Parathyroid adenoma (tissue), 2 donors: ENCODE measurements around the gene RAC3.

Experiments
- H2AFZ ChIP-seq: fragments of 300-600 bp; sonication (generic); one replicate; pipeline ENCODE4 v1.7.0; 2017; ENCODE audit warnings: antibody characterized with exemption, mild to moderate bottlenecking
- H3K27ac ChIP-seq: fragments of 300-600 bp; sonication (generic); one replicate; pipeline ENCODE4 v1.7.0; 2017
- H3K27me3 ChIP-seq: fragments of 300-600 bp; sonication (generic); one replicate; pipeline ENCODE4 v1.7.0; 2017; ENCODE audit warnings: low read length; ENCODE audit not compliant: control insufficient read depth, insufficient read depth
- H3K36me3 ChIP-seq: fragments of 300-600 bp; sonication (generic); one replicate; pipeline ENCODE4 v1.7.0; 2017; ENCODE audit warnings: low read length; ENCODE audit not compliant: control insufficient read depth, insufficient read depth
- H3K4me1 ChIP-seq: fragments of 300-600 bp; sonication (generic); one replicate; pipeline ENCODE4 v1.7.0; 2017; ENCODE audit warnings: control low read depth
- H3K4me2 ChIP-seq: fragments of 300-600 bp; sonication (generic); one replicate; pipeline ENCODE4 v1.7.0; 2017; ENCODE audit warnings: low read length
- H3K4me3 ChIP-seq: fragments of 300-600 bp; sonication (generic); one replicate; pipeline ENCODE4 v1.7.0; 2017; ENCODE audit warnings: low read depth, low read length
- H3K79me2 ChIP-seq: fragments of 300-600 bp; sonication (generic); one replicate; pipeline ENCODE4 v1.7.0; 2017; ENCODE audit warnings: control low read depth
- H3K9ac ChIP-seq: fragments of 300-600 bp; sonication (generic); one replicate; pipeline ENCODE4 v1.7.0; 2017; ENCODE audit warnings: mild to moderate bottlenecking
- H3K9me3 ChIP-seq: fragments of 300-600 bp; sonication (generic); one replicate; pipeline ENCODE4 v1.7.0; 2017; ENCODE audit warnings: low read length; ENCODE audit not compliant: control insufficient read depth
- TF ChIP-seq, protein P1 (sequence below): fragments of 300-600 bp; sonication (generic); IDR thresholded peaks from one replicate; pipeline ENCODE4 v1.7.0; 2017; ENCODE audit warnings: antibody characterized with exemption, mild to moderate bottlenecking
- donor health status: primary hyperparathyroidism.

The RAC3 gene

GRCh38 chr17:82050761-82051641 lies 19.5 kb downstream of the RAC3 start:
- Histone ChIP-seq H3K27me3 (no peaks in the 10 kb centered on the region), H3K9ac (peak overlapping the region; percentile 46), H3K4me3 (peak overlapping the region; percentile 70), H3K4me2 (peak overlapping the region; percentile 95), H3K36me3 (no peaks in the 10 kb centered on the region), H3K9me3 (no peaks in the 10 kb centered on the region), H3K27ac (no peak overlapping the region), H3K4me1 (no peaks in the 10 kb centered on the region), H3K79me2 (no peaks in the 10 kb centered on the region), H2AFZ (peak overlapping the region; percentile 73)
- TF ChIP-seq, protein P1, sequence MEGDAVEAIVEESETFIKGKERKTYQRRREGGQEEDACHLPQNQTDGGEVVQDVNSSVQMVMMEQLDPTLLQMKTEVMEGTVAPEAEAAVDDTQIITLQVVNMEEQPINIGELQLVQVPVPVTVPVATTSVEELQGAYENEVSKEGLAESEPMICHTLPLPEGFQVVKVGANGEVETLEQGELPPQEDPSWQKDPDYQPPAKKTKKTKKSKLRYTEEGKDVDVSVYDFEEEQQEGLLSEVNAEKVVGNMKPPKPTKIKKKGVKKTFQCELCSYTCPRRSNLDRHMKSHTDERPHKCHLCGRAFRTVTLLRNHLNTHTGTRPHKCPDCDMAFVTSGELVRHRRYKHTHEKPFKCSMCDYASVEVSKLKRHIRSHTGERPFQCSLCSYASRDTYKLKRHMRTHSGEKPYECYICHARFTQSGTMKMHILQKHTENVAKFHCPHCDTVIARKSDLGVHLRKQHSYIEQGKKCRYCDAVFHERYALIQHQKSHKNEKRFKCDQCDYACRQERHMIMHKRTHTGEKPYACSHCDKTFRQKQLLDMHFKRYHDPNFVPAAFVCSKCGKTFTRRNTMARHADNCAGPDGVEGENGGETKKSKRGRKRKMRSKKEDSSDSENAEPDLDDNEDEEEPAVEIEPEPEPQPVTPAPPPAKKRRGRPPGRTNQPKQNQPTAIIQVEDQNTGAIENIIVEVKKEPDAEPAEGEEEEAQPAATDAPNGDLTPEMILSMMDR = no peak

DNA sequence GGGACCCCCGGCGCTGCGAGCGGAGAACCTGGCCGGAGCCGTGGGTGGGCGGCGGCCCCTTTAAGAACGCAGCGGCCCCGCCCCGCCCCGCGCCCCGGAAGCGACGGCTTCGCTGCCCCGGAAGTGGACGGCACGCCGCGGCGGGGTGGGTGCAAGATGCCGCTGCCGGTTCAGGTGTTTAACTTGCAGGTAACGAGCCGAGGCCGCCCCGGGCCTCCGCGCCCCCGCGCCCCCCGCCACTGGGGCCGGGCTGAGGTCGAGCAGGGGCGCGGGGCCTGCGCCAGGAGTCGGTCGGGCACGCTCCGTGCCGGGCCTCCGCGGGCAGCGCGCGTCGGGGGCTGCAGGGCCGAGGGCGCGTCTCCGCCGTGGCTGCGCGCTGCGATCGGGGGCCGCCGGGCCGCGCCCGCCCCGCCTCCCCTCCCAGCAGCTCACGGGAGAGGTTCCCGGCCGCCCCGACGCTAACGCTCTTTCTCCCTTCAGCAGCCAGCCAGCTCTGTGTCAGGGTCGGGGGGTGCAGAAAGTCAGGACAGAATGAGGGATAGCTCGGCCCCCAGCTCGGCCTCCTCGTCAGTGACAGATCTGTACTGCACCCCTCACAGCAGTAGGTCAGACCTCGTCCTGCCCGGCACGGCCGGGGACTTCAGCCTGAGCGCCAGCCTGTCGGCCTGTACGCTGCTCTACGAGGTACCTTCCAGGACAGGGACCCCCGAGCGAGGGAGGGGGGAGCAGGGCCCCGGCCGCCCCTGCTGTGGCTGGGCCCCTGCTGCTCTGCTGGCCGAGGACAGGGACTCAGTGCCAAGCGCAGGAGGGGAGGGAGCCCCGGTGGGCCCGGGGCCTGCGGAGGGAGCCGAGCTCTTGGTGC lies 20.5 kb downstream of the RAC3 start, which contains the start of the genes GPS1 and RFNG:
TSS of gene GPS1 (plus strand) at position 123 of the 862 bp plus-strand sequence. CDS start at position 157, 34 bp downstream.
TSS of gene RFNG (minus strand) at position 36 of the 862 bp plus-strand sequence. CDS start 45 bp downstream, outside the sequence.
- Histone ChIP-seq H3K4me2 (peak within 1 kb of the TSS; percentile 95), H3K36me3 (no peaks in the 10 kb centered on the region), H3K27me3 (no peaks in the 10 kb centered on the region), H3K79me2 (no peaks in the 10 kb centered on the region), H3K9me3 (no peaks in the 10 kb centered on the region), H3K27ac (no peak within 1 kb of the TSS), H2AFZ (peak within 1 kb of the TSS; percentile 73), H3K4me1 (no peaks in the 10 kb centered on the region), H3K9ac (peak within 1 kb of the TSS; percentile 46), H3K4me3 (peak within 1 kb of the TSS; percentile 70)
- TF ChIP-seq, protein P1 = no peak

GRCh38 chr17:82052638-82053059 lies 21.2 kb downstream of the RAC3 start:
- Histone ChIP-seq H2AFZ (no peak overlapping the region), H3K27ac (no peak overlapping the region), H3K9ac (no peak overlapping the region), H3K79me2 (no peaks in the 10 kb centered on the region), H3K4me1 (no peaks in the 10 kb centered on the region), H3K9me3 (no peaks in the 10 kb centered on the region), H3K36me3 (no peaks in the 10 kb centered on the region), H3K4me2 (peak overlapping the region; percentile 95), H3K4me3 (peak overlapping the region; percentile 67), H3K27me3 (no peaks in the 10 kb centered on the region)
- TF ChIP-seq, protein P1 = no peak

- TF ChIP-seq, protein P1 = no peak
- Histone ChIP-seq H3K9ac (no peak overlapping the region), H3K4me3 (peak overlapping the region; percentile 9)
Measured at GRCh38 chr17:82053130-82053529, 21.7 kb downstream of the RAC3 start.

More at GRCh38 chr17:82053130-82053529, 21.7 kb downstream of the RAC3 start:
- Histone ChIP-seq H3K9me3 (no peaks in the 10 kb centered on the region), H3K4me1 (no peaks in the 10 kb centered on the region), H3K4me2 (peak overlapping the region; percentile 95), H3K36me3 (no peaks in the 10 kb centered on the region), H2AFZ (no peak overlapping the region), H3K27me3 (no peaks in the 10 kb centered on the region), H3K27ac (no peak overlapping the region), H3K79me2 (no peaks in the 10 kb centered on the region)
